Activated CD4-positive, alpha-beta memory T cell treated with anti-CD3 and anti-CD28 coated beads for 36 hours (primary cell): Measurements from ENCODE around the gene FAM83E. TPM values are rescaled to one million over a fixed set of nuclear protein-coding genes. Genes with fewer than 3 reads are reported as not detected.
A peak's percentile ranks its signal among the peaks of the same experiment; 100 is the strongest.

Experiments used
- CTCF ChIA-PET: fragments of 350-600 bp; sonication (Branson Sonifier 250); formaldehyde crosslinking; loops from one replicate; lab custom pipeline; 2021; ENCODE audit warnings: antibody characterized with exemption, inconsistent platforms; lab: Charles Lee
- POLR2A ChIA-PET: fragments of 350-600 bp; sonication (Branson Sonifier 250); formaldehyde crosslinking; loops from one replicate; lab custom pipeline; 2021; ENCODE audit warnings: antibody characterized with exemption; lab: Charles Lee
- DNase-seq: peaks from one replicate; pipeline ENCODE4 v3.0.0-alpha.2; 2020
- H3K27ac Mint-ChIP-seq: one replicate; pipeline ENCODE4 v1.8.0; 2021; ENCODE audit warnings: mixed read lengths
- H3K27me3 Mint-ChIP-seq: one replicate; pipeline ENCODE4 v1.8.0; 2021; ENCODE audit warnings: mixed read lengths
- H3K36me3 Mint-ChIP-seq: one replicate; pipeline ENCODE4 v1.8.0; 2021; ENCODE audit warnings: mixed read lengths
- H3K4me1 Mint-ChIP-seq: one replicate; pipeline ENCODE4 v1.8.0; 2021; ENCODE audit warnings: low read depth, mixed read lengths
- H3K4me3 Mint-ChIP-seq: one replicate; pipeline ENCODE4 v1.8.0; 2021; ENCODE audit warnings: mild to moderate bottlenecking, mixed read lengths
- H3K9me3 Mint-ChIP-seq: one replicate; pipeline ENCODE4 v1.8.0; 2021; ENCODE audit warnings: mixed read lengths
- intact Hi-C: fragments of 100-400 bp; cut with micrococcal nuclease; formaldehyde crosslinking; loops from one replicate; pipeline ENCODE4 v1.15.1; 2023
- total RNA-seq, 2 experiments: library from RNA; stranded (reverse); gene quantifications; one replicate each; pipeline ENCODE4 v1.2.3, GENCODE V29; 2021

The FAM83E gene
- total RNA-seq, 2 experiments from 2014 or later, result 2.2 to 2.4 TPM

GRCh38 chr19:48638831-48639381 is 24.0 kb upstream of the FAM83E start:
- Mint-ChIP-seq H3K4me3 (no peak overlapping the region), H3K9me3 (no peaks in the 10 kb centered on the region), H3K27me3 (no peaks in the 10 kb centered on the region), H3K4me1 (peaks cover 39% of the 10 kb centered on the region), H3K36me3 (peaks cover 4% of the 10 kb centered on the region), H3K27ac (peak overlapping the region; percentile 98)
- ChIA-PET POLR2A (no interaction called here), CTCF (no interaction called here)
- intact Hi-C loops, result loop anchor here (2.0 kb wide), 1 partner anchor 1238 kb away; the partner anchor contains the start of genes AKT1S1 and TBC1D17
- peak; percentile 28 for DNase-seq

DNA sequence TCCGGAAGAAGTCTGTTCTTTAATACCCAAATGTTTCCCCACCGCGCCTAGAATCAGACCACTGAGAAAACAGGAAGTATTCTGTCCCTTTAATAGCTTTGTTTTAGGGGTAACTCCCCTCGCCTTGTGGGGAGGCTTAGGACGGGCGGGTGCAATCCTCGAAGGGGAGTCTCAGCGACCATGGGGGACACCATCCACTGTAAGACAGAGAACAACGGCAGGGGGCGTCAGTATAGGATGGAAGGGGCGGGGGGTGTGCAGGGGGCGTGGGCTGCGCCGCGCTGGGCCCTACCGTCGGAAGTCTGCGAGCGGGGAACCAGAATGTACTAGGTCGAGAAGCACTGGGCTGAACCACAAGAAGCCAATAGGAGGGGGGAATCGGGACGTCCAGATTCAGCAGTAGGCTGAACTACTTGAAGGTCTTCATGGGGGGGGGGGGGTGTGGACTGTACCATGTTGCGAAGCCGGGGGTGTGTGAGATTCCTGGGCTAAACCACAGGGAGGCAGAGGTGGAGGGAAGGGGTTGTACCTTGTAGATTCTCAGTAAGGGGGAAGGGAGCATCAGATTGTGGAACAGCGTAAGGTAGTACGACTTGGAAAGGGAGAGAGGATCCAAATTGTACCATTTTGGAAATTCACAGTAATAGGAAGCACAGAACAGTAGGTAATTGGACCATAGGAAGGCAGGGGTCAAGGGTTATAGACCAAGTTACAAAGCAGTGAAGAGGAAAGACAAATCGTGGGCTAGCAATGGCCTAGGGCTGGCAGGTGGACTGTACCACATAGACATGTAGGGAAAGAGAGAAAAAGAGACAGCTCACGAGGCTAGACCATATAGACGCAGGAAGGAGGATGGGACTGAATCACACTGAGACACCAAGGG is 23.3 kb upstream of the FAM83E start:
- H3K27me3 Mint-ChIP-seq, result no peaks in the 10 kb centered on the region
- H3K27ac Mint-ChIP-seq, result peak overlapping the region; percentile 98
- no peaks in the 10 kb centered on the region for H3K9me3 Mint-ChIP-seq
- CTCF ChIA-PET, result no interaction called here
- POLR2A ChIA-PET, result interaction anchor here (1.2 kb wide), 1 partner anchor 7 kb away, joined by 3 read pairs; no protein-coding TSS in a partner anchor
- peaks cover 4% of the 10 kb centered on the region for H3K36me3 Mint-ChIP-seq
- peak; percentile 87 for DNase-seq
- peaks cover 41% of the 10 kb centered on the region for H3K4me1 Mint-ChIP-seq
- intact Hi-C loops, result loop anchor here (1.0 to 2.0 kb wide), 2 partner anchors 8 to 1239 kb away; partner anchors contain the start of genes AKT1S1, CA11 and TBC1D17
- peak overlapping the region; percentile 87 for H3K4me3 Mint-ChIP-seq

GRCh38 chr19:48637449-48637947 is 22.6 kb upstream of the FAM83E start:
- intact Hi-C loops, result loop anchor here (1.0 kb wide), 1 partner anchor 9 kb away; the partner anchor contains the start of gene CA11
- peaks cover 47% of the 10 kb centered on the region for H3K4me1 Mint-ChIP-seq
- peaks cover 4% of the 10 kb centered on the region for H3K36me3 Mint-ChIP-seq
- ChIA-PET CTCF (no interaction called here), POLR2A (interaction anchor here (1.2 kb wide), 1 partner anchor 8 kb away, joined by 3 read pairs; no protein-coding TSS in a partner anchor)
- peak overlapping the region; percentile 87 for H3K4me3 Mint-ChIP-seq
- H3K9me3 Mint-ChIP-seq, result no peaks in the 10 kb centered on the region
- no peaks in the 10 kb centered on the region for H3K27me3 Mint-ChIP-seq
- peak overlapping the region; percentile 98 for H3K27ac Mint-ChIP-seq
- peak; percentile 99 for DNase-seq

GRCh38 chr19:48636859-48637448 is 22.1 kb upstream of the FAM83E start, which contains the start of gene DBP:
TSS of gene DBP (minus strand) at chr19:48637379. CDS start at chr19:48636994, 385 bp downstream.
- H3K9me3 Mint-ChIP-seq, result no peaks in the 10 kb centered on the region
- peaks cover 4% of the 10 kb centered on the region for H3K36me3 Mint-ChIP-seq
- ChIA-PET CTCF (interaction anchor here (1.0 to 1.1 kb wide), 2 partner anchors 8 to 13 kb away, joined by 3 read pairs; no protein-coding TSS in a partner anchor), POLR2A (interaction anchor here (1.2 kb wide), 1 partner anchor 9 kb away, joined by 3 read pairs; no protein-coding TSS in a partner anchor)
- H3K4me1 Mint-ChIP-seq, result peaks cover 49% of the 10 kb centered on the region
- intact Hi-C loops, result loop anchor here (1.0 kb wide), 1 partner anchor 9 kb away; the partner anchor contains the start of gene CA11
- H3K4me3 Mint-ChIP-seq, result peak within 1 kb of the TSS; percentile 87
- DNase-seq, result no peak
- H3K27me3 Mint-ChIP-seq, result no peaks in the 10 kb centered on the region
- H3K27ac Mint-ChIP-seq, result peak within 1 kb of the TSS; percentile 98

DNA sequence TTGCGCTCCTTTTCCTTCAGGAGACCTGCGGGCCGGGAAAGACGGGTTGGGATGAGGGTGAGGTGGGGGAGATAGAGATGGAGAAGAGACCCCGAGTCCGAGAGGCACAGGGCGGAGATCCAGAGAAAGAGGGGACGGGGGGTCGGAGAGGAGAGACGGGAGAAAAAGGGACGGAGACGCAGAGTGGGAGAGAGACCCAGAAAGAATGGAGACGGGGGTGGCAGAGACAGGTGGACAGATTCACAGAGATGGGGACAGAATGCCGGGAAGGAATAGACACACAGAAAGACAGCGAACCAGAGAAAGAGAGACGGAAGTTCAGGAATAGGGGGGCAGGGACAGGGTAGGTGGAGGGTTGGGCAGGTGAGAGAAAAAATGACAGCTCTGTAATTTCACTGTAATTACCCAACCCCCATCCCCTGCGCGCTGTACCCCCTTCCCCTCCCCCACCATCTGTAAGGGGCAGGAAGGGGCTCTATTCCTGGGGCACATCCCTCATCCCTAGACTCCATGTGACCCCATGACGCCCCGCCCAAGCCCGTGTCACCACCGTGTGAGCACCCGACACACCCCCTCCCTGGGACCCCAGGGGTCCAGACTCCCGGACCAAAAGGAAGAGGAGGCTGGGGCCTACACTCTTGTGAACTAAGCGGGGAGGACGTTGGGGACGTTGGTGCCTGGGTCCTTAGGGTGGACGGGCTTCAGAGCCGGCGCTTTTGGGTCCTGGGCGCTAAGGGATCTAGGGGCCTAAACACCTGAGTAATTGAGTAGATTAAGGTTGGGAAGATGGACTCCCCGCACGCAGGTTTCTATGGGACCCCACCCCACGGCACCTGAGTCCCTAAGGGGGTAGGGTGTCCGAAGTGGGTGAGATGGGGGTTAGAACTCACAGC is 21.3 kb upstream of the FAM83E start:
- peak; percentile 40 for DNase-seq

DNA sequence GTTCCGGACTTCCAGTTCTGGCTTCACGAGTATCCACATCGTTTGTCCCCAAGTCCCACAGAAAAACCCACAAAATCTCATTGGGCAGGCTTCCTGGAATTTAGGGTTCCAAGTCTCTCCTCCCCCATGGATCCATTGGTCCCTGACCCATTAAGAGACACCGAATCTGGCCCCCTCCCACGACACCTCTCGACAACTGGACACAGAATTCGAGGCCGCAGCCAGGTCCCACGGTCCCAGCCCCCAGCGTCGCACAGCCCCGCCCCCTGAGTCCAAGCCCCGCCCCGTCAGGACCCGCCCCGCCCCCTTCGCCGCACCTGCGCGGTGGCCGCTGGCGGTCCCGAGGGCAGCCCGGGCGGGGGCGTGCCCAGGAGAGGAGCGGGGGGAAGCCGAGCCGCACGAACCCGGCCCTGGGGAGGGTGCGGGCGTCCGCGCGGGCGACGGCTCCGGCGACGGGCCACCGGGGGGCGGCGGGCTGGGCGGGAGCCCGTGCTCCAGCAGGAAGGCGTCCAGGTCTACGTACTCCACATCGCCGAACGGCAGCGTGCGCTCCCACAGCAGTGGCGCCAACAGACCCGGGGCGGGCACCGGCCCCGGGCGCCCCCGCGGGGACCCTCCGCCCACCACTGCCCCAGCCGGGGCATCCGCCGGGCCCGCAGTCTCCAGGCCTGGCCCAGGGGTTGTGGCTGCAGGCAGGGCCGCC is 20.5 kb upstream of the FAM83E start:
- CTCF ChIA-PET, result no interaction called here
- H3K9me3 Mint-ChIP-seq, result no peaks in the 10 kb centered on the region
- intact Hi-C loops, result loop anchor here (2.0 kb wide), 2 partner anchors 303 to 329 kb away; partner anchors contain the start of gene FTL
- H3K27me3 Mint-ChIP-seq, result no peaks in the 10 kb centered on the region
- peaks cover 53% of the 10 kb centered on the region for H3K4me1 Mint-ChIP-seq
- H3K36me3 Mint-ChIP-seq, result peaks cover 7% of the 10 kb centered on the region
- POLR2A ChIA-PET, result interaction anchor here (2.7 kb wide), 1 partner anchor 11 kb away, joined by 8 read pairs; no protein-coding TSS in a partner anchor
- H3K27ac Mint-ChIP-seq, result peak overlapping the region; percentile 90
- H3K4me3 Mint-ChIP-seq, result peak overlapping the region; percentile 87
- DNase-seq, result peak; percentile 82

More for the DNA sequence above, 21.3 kb upstream of the FAM83E start:
- H3K9me3 Mint-ChIP-seq, result no peaks in the 10 kb centered on the region
- ChIA-PET CTCF (interaction anchor here (1.0 to 1.1 kb wide), 2 partner anchors 9 to 12 kb away, joined by 3 read pairs; no protein-coding TSS in a partner anchor), POLR2A (interaction anchor here (1.2 kb wide), 1 partner anchor 9 kb away, joined by 3 read pairs; no protein-coding TSS in a partner anchor)
- peak overlapping the region; percentile 87 for H3K4me3 Mint-ChIP-seq
- peaks cover 53% of the 10 kb centered on the region for H3K4me1 Mint-ChIP-seq
- H3K36me3 Mint-ChIP-seq, result peaks cover 7% of the 10 kb centered on the region
- H3K27me3 Mint-ChIP-seq, result no peaks in the 10 kb centered on the region
- H3K27ac Mint-ChIP-seq, result peak overlapping the region; percentile 80
- intact Hi-C loops, result loop anchor here (2.0 kb wide), 2 partner anchors 303 to 329 kb away; partner anchors contain the start of gene FTL

- intact Hi-C loops, result loop anchor here (1.0 to 2.0 kb wide), 4 partner anchors 10 to 330 kb away; partner anchors contain the start of genes FTL, RPL18 and SPHK2
- H3K27ac Mint-ChIP-seq, result peak overlapping the region; percentile 90
- no peaks in the 10 kb centered on the region for H3K9me3 Mint-ChIP-seq
- CTCF ChIA-PET, result interaction anchor here (1.1 to 2.6 kb wide), 2 partner anchors 11 to 26 kb away, joined by 4 to 12 read pairs; partner anchors contain the start of gene CA11
- H3K27me3 Mint-ChIP-seq, result no peaks in the 10 kb centered on the region
- POLR2A ChIA-PET, result interaction anchor here (0.6 to 2.7 kb wide), 5 partner anchors 10 to 135 kb away, joined by 3 to 10 read pairs (median 5); partner anchors contain the start of genes CA11, RPL18 and SPHK2
- DNase-seq, result peak; percentile 97
- peaks cover 8% of the 10 kb centered on the region for H3K36me3 Mint-ChIP-seq
- H3K4me3 Mint-ChIP-seq, result peak overlapping the region; percentile 72
- peaks cover 53% of the 10 kb centered on the region for H3K4me1 Mint-ChIP-seq
Measured at GRCh38 chr19:48634424-48635262, 19.8 kb upstream of the FAM83E start.

DNA sequence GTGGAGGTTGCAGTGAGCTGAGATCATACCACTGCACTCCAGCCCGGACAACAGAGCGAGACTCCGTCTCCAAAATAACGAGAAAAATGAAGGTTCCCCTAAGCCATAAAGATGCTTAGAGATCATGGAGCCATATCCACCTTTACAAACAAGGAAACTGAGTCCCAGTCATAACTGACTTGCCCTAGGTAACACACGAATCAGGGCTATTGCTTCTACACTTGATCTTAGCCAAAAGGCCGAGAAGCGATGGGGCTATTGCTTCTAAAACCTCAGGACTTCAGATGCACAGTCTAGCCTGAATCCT is 19.1 kb upstream of the FAM83E start:
- peaks cover 50% of the 10 kb centered on the region for H3K4me1 Mint-ChIP-seq

More for the DNA sequence above, 19.1 kb upstream of the FAM83E start:
- peak overlapping the region; percentile 90 for H3K27ac Mint-ChIP-seq
- H3K36me3 Mint-ChIP-seq, result peaks cover 11% of the 10 kb centered on the region
- CTCF ChIA-PET, result interaction anchor here (1.1 to 2.6 kb wide), 2 partner anchors 12 to 25 kb away, joined by 4 to 12 read pairs; partner anchors contain the start of gene CA11
- POLR2A ChIA-PET, result interaction anchor here (1.5 to 2.7 kb wide), 4 partner anchors 10 to 17 kb away, joined by 3 to 10 read pairs (median 6); partner anchors contain the start of genes CA11, RPL18 and SPHK2
- no peaks in the 10 kb centered on the region for H3K27me3 Mint-ChIP-seq
- DNase-seq, result no peak
- H3K9me3 Mint-ChIP-seq, result no peaks in the 10 kb centered on the region
- H3K4me3 Mint-ChIP-seq, result peak overlapping the region; percentile 72
- intact Hi-C loops, result loop anchor here (1.0 to 2.0 kb wide), 4 partner anchors 10 to 331 kb away; partner anchors contain the start of genes FTL, RPL18 and SPHK2
